NCI-H1930 (cell line): ENCODE results near the gene VIPR1.
"Not testable (repeated sequence)": the region's sequence is repeated elsewhere in the genome, so short reads cannot be mapped to it uniquely, and the experiment has no call there.

Experiments
- DNase-seq, 2 experiments: peaks; one replicate each; lab custom pipeline; 2025; lab: John Stamatoyannopoulos, UW

The VIPR1 gene

DNA sequence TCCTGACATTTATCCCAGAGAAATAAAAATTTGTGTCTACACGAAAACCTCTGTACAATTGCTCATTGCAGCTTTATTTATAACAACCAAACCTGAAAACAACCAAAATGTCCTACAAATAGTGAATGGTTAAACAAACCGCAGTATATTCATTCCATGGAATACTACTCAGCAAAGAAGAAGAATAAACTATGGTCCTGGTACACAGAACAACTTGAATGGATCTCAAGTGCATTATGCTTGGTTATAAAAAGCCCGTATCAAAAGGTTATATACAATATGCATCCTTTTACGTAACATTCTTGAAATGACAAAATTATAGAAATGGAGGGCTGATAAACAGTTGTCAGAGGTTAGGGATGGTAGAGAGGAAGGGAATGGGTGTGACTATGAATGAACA lies 75.6 kb downstream of the VIPR1 start:
- DNase-seq, result no peak

DNA sequence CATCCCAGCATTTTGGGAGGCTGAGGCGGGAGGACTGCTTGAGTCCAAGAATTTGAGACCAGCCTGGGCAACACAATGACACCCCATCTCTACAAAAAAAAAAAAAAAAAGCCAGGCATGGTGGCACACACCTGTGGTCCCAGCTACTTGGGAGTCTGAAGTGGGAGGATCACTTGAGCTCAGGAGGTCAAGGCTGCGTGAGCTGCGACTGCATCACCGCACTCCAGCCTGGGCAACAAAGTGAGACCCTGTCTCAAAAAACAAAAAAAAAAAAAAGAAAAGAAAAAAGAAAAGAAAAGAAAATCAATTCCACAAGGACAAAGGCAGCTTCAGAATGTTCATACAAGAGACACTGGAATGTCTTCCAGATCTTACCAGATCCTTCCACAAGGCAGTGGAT lies 76.9 kb downstream of the VIPR1 start:
- DNase-seq, result not testable (repeated sequence)

DNA sequence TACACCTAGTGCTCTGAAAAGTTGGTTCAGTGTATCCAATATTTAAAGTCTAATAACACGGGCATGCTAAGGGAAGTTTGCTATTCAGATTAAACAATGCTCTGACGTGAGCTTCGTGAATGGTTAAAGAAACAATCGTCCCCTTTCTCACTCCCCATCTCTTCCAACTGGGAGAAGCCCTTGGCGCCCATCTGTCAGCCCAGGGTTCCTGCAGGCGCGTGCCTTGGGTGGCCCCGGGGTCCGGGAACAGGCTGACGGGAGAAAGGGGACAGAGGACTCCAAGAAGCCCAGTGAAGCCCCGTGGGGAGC lies 78.9 kb downstream of the VIPR1 start:
- no peak for DNase-seq

DNA sequence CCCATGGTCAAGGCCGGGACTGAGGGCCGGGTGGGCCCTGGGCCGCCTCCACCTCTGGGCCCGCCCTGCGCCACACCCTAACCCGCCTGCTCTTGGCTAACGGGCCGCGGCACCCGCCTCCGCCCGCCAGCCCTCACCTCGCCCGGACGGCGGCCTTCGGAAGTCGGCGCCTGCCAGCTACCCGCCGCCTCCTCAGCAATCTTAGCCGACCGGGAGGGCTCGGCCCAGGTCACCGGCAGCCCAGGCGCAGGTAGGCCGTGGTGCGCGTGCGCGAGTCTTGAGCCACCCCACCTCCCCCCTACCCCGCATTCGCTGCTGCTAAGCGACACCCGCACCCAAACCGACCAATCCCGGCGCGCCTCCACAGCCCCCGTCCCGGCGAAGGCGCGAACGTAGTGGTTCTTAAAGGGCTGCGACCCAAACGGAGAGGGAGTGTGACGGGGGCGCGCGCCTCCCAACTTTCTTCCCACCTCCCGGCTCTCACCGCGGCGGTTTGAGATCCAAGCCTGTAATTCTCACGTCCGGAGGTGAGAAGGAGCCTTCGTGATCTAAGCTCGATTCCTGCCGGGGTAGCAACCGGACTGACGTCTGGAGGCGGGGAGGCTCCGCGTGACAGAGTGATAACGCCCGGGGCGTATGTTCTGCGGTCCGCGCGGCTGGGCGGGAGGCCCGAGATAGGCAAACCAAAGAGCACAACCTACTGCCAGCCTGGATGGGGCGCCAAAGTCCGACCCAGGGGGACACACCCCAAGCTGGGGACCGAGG lies 79.4 kb downstream of the VIPR1 start, which contains the start of gene SEC22C:
SEC22C (minus strand) TSS at position 259 of the 765 bp plus-strand sequence. CDS start 12,921 bp downstream, outside the sequence.
- peak; percentile 74 to 82 for DNase-seq

DNA sequence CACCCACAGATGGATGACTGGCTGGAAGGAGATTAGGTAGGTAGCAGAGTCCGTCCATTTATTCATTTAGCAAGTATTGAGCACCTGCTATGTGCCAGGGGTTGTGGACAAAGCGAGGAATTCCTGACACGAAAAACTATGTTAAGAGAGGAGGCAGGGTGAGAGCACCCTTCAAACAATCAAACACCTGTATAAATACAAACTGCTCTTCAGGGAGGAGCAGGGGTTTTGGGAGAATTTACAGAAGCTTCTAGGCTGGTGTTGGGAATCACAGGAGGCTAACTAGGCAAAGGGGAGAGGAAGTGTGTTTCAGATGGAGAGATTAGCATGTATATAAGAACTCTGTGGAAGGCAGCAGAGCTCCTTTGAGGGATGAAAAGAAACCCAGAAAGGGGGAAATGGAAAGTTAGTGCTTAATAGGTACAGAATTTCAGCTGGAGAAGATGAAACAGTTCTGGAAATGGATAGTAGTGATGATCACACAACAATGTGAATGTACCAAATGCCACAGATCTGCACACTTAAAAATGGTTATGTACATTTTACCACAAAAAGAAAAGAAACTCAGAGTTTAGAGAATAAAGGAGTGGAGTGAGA lies 80.1 kb downstream of the VIPR1 start:
- no peak for DNase-seq
